OCI-LY7 (cell line): ENCODE measurements around the gene MAGI1.

Experiments
- CTCF ChIP-seq: fragments of 200-600 bp; sonication (generic); conservative IDR thresholded peaks from 2 replicates; pipeline ENCODE4 v1.5.1; 2014; ENCODE audit warnings: mild to moderate bottlenecking, antibody characterized with exemption, low read length, moderate library complexity, mixed read lengths
- EZH2phosphoT487 ChIP-seq: fragments of 200-600 bp; sonication (generic); IDR thresholded peaks from 2 replicates; pipeline ENCODE4 v1.6.1; 2018; ENCODE audit warnings: low read depth, borderline replicate concordance, mild to moderate bottlenecking, mixed run types, antibody characterized with exemption, low read length, moderate library complexity, mixed read lengths

DNA sequence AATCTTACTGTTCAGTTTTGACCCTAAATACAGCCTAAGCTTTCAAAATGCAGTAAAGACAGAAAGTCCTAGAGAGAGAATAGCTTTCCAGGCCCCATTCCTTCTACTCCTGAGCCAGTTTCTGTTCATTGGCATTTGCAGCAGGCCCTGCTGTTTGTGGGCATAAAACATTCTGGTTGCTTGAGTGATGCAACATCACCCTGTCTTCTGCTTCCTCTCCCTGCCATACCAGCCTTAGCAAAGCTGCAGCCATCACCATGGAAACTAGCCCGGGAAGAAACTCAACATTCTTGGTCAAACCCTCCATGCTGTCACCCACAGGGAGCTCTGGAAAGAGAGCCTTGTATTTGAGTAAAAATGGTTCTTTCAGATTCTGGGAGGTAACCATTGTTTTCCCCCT is 325.7 kb downstream of the MAGI1 start:
- TF ChIP-seq CTCF (no peak), EZH2phosphoT487 (no peak)
